Smooth muscle cell of trachea (primary cell): Measurements from ENCODE around the gene GRIN3B. TPM values are rescaled to one million over a fixed set of nuclear protein-coding genes. Genes with fewer than 3 reads are reported as not detected.

ENCODE experiments used
- total RNA-seq: library from RNA; depleted of rRNA; stranded (reverse); fragments of >200 nt; gene quantifications from 2 replicates; pipeline ENCODE4 v1.2.1, GENCODE V29; 2014

Gene GRIN3B
- 0.58 and 2.3 TPM in 2 replicates for total RNA-seq

GRCh38 chr19:1000095-1000494, at the start of gene GRIN3B:
Gene GRIN3B (plus strand): TSS chr19:1000419. CDS start chr19:1000438, 19 bp downstream.

GRCh38 chr19:984165-984967, 15.9 kb upstream of the GRIN3B start, which contains the start of gene WDR18:
Gene WDR18 (plus strand): TSS chr19:984345. CDS start chr19:984354, 9 bp downstream.

GRCh38 chr19:1020868-1021425, 20.7 kb downstream of the GRIN3B start, which contains the start of gene TMEM259:
Gene TMEM259 (minus strand): TSS chr19:1021123. CDS start chr19:1020996, 127 bp downstream.

GRCh38 chr19:1025960-1026782, 26.0 kb downstream of the GRIN3B start, which contains the start of gene CNN2:
Gene CNN2 (plus strand): TSS chr19:1026608. CDS start chr19:1026662, 54 bp downstream.

GRCh38 chr19:1039646-1040475, 39.6 kb downstream of the GRIN3B start, which contains the start of gene ABCA7:
Gene ABCA7 (plus strand): TSS chr19:1040107. CDS start chr19:1041362, 1,255 bp downstream.

Other genes starting within 250 kb of the GRIN3B start
- under 0.01 and 0.17 TPM in 2 replicates for gene MISP, start 249.3 kb upstream of the GRIN3B start, total RNA-seq
- 72.0 and 99.4 TPM in 2 replicates for gene PTBP1, start 203.0 kb upstream of the GRIN3B start, total RNA-seq
- gene PLPPR3, start 178.5 kb upstream of the GRIN3B start, total RNA-seq: 0.15 and 2.5 TPM in 2 replicates
- under 0.01 TPM in 1 of 2 replicates, not detected in the other for gene AZU1, start 172.6 kb upstream of the GRIN3B start, total RNA-seq
- not detected in 2 replicates for gene PRTN3, start 159.4 kb upstream of the GRIN3B start, total RNA-seq
- 0.66 TPM in 1 of 2 replicates, not detected in the other for gene ELANE, start 148.1 kb upstream of the GRIN3B start, total RNA-seq
- 38.5 and 194 TPM in 2 replicates for gene CFD, start 140.8 kb upstream of the GRIN3B start, total RNA-seq
- gene MED16, start 107.2 kb upstream of the GRIN3B start, total RNA-seq: 45.8 and 46.6 TPM in 2 replicates
- not detected in 2 replicates for gene RNU6-9, start 106.9 kb upstream of the GRIN3B start, total RNA-seq
- gene R3HDM4, start 87.2 kb upstream of the GRIN3B start, total RNA-seq: 16.6 and 23.3 TPM in 2 replicates
- not detected in 2 replicates for gene KISS1R, start 83.1 kb upstream of the GRIN3B start, total RNA-seq
- 9.2 and 21.7 TPM in 2 replicates for gene ARID3A, start 74.4 kb upstream of the GRIN3B start, total RNA-seq
- gene WDR18, start 16.1 kb upstream of the GRIN3B start, total RNA-seq: 45.3 and 69.4 TPM in 2 replicates
- gene TMEM259, start 20.7 kb downstream of the GRIN3B start, total RNA-seq: 64.1 and 101 TPM in 2 replicates
- gene RNU6-2, start 21.1 kb downstream of the GRIN3B start, total RNA-seq: not detected in 2 replicates
- gene CNN2, start 26.2 kb downstream of the GRIN3B start, total RNA-seq: 186 and 319 TPM in 2 replicates
- gene ABCA7, start 39.7 kb downstream of the GRIN3B start, total RNA-seq: 6.0 and 7.9 TPM in 2 replicates
- gene ARHGAP45, start 66.7 kb downstream of the GRIN3B start, total RNA-seq: 1.7 and 4.0 TPM in 2 replicates
- gene POLR2E, start 95.0 kb downstream of the GRIN3B start, total RNA-seq: 135 and 143 TPM in 2 replicates
- 249 and 483 TPM in 2 replicates for gene GPX4, start 103.6 kb downstream of the GRIN3B start, total RNA-seq
- 36.8 and 60.2 TPM in 2 replicates for gene SBNO2, start 173.8 kb downstream of the GRIN3B start, total RNA-seq
- gene STK11, start 205.4 kb downstream of the GRIN3B start, total RNA-seq: 79.3 and 109 TPM in 2 replicates
- gene CBARP, start 237.6 kb downstream of the GRIN3B start, total RNA-seq: 1.6 and 5.3 TPM in 2 replicates
- gene ATP5F1D, start 241.3 kb downstream of the GRIN3B start, total RNA-seq: 26.8 and 51.5 TPM in 2 replicates
- 24.9 and 33.2 TPM in 2 replicates for gene MIDN, start 248.2 kb downstream of the GRIN3B start, total RNA-seq